ENCODE results near the gene USP19. TPM values are rescaled to one million over a fixed set of nuclear protein-coding genes. Genes with fewer than 3 reads are reported as not detected.

USP19 gene
- total RNA-seq, 1 donor from 2014 or later = 58.5 TPM

DNA sequence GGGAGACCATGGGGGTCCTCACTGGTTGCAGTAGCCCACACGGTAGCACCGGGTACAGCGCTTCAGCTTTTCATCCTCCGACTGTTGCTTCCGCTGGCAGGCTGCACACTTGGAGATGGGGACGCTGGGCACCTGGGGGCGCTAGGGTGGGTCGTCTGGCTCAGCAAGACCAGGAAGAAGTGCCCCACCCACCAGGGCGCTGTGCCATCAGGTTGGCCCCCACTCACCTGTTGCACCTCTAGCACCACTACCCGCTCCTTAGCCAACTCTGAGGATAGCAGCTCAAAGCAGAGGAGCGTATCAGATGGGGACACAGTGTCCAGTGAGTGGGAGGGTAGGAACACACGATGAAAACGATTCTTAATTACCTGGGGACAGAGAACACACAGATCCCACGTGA lies 8.4 kb downstream of the USP19 start:
- intact Hi-C loops (cut with DNase I) = no loop called here
- no peak for DNase-seq (ENCODE audit: low spot score)

GRCh38 chr3:49111347-49111746 lies 9.3 kb downstream of the USP19 start:
- intact Hi-C loops (cut with DNase I) = no loop called here
- no peak for DNase-seq (ENCODE audit: low spot score)

GRCh38 chr3:49110780-49111179 lies 9.8 kb downstream of the USP19 start:
- intact Hi-C loops (cut with DNase I) = no loop called here
- DNase-seq (ENCODE audit: low spot score) = no peak

DNA sequence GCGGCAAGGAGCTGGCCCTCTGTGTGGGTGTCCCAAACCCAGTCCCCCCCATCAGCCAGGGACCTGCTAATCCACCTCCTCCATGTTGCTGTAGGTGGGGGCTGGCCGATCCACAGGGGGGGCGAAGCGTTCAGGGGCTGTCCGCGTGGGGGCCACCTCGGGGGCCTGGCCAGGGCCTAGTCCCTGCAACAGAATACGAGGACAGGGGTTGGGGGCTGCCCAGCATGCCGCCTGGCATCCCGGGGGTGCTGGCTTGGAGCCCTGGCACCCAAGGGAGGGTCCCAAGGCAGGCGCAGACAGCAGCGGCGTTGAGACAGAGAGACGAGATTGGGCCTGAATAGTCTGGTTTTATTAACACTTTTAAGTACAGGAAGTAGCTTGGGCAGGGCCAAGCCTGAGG lies 12.3 kb downstream of the USP19 start:
- intact Hi-C loops (cut with DNase I) = no loop called here
- no peak for DNase-seq (ENCODE audit: low spot score)

- intact Hi-C loops (cut with DNase I) = loop anchor here (2.0 kb wide), 2 partner anchors 16 to 28 kb away; partner anchors contain the start of genes LAMB2 and USP19
- peak; percentile 96 for DNase-seq (ENCODE audit: low spot score)
Observed at GRCh38 chr3:49104427-49105291, 16.0 kb downstream of the USP19 start, which contains the start of gene QARS1. Gene QARS1, minus strand, starts transcription at chr3:49104757. Its CDS starts 24 bp downstream, at chr3:49104733.

- intact Hi-C loops (cut with DNase I) = loop anchor here (2.0 kb wide), 2 partner anchors 17 to 29 kb away; partner anchors contain the start of genes LAMB2 and USP19
- DNase-seq (ENCODE audit: low spot score) = no peak
Observed at GRCh38 chr3:49104052-49104426, 16.6 kb downstream of the USP19 start.

- intact Hi-C loops (cut with DNase I) = no loop called here
- DNase-seq (ENCODE audit: low spot score) = no peak
Observed at GRCh38 chr3:49100046-49100615, 20.5 kb downstream of the USP19 start.

DNA sequence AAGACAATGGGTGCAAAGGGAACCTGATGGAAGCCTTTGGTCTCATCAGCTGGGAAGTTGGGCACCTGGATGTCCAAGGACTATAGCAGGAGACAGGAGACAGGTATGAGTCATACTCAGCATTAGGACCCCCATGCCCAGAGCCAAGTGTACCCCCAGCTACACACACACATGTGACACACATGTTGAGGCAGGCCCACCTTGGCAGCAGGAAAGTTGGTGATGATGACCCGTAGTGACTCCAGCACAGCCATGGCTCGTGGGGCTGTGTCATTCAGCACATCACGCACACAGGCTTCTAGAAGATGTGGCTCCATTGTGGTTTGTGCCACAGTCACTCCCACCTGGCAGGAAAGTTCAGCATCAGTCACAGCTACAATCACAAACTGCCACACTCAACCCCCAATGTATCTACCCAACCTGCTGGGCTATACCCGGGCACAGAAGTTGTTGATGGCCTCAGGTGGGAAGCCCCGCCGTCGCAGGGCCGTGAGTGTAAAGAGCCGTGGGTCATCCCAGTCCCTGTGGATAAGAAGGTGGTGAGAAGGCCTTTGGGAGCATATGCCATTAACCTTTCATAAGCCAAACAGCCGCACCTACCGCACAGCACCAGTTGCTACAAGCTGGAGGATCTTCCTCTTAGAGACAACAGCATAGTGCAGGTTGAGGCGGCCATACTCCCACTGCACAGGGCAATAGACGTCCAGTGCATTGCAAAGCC lies 21.6 kb downstream of the USP19 start:
- intact Hi-C loops (cut with DNase I) = no loop called here
- no peak for DNase-seq (ENCODE audit: low spot score)

GRCh38 chr3:49098429-49098828 lies 22.2 kb downstream of the USP19 start:
- intact Hi-C loops (cut with DNase I) = no loop called here

GRCh38 chr3:49093853-49094767 lies 26.5 kb downstream of the USP19 start, which contains the start of gene QRICH1:
Gene QRICH1, minus strand, starts transcription at chr3:49094071. Its CDS starts 17,054 bp downstream, at chr3:49077017.
- intact Hi-C loops (cut with DNase I) = loop anchor here (1.0 to 5.0 kb wide), 4 partner anchors 39 to 107 kb away; partner anchors contain the start of genes IMPDH2, KLHDC8B and LAMB2
- peak; percentile 98 for DNase-seq (ENCODE audit: low spot score)

More at GRCh38 chr3:49098429-49098828, 22.2 kb downstream of the USP19 start:
- no peak for DNase-seq (ENCODE audit: low spot score)

DNA sequence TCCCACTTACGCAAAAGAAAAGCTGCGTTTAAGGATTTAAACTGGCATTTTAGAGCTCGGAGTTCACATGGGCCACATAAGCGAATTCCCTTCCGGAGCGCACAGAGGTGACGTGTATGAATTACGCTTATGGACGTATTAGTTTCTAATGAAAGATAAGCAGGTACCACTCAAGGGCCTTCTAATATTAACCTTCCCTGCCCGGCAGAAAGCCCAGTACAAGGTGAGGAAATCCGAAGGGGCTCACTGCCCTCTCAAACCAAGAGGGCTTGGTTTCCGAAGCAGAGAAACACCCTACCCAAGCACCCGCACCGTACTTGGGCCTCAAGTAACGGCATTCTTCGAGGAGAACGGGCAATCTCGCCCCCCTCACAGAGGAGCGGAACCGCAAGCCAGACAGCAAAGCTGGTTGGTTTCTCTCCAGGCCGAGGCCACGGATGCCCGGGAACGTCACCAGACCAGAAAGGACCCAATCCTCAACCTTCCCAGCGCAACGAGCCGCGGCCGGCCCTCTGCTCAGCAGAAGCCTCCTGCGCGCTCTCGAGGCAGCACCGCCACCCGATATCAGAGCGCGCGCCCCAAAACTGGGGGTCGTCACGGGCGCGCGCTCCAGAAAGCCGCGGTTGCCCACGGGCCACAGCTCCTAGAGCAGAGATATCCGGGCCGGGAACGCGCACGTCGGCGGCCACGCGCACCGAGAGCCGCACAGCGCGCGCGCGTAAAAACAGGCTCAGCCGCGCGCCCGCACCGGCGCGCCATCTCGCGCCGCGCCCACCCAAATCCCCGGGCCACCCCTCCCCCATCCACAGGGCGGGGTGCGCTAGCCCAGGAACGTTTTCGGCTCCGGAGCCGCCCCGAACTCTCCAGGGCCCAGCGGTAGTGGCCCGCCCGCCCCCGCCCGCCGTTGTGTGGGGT lies 27.4 kb downstream of the USP19 start:
- peak; percentile 82 for DNase-seq (ENCODE audit: low spot score)
- intact Hi-C loops (cut with DNase I) = loop anchor here (5.0 kb wide), 2 partner anchors 66 to 106 kb away; partner anchors contain the start of gene IMPDH2

- DNase-seq (ENCODE audit: low spot score) = no peak
- intact Hi-C loops (cut with DNase I) = no loop called here
Observed at GRCh38 chr3:49081429-49081828, 39.2 kb downstream of the USP19 start.

GRCh38 chr3:49079270-49079669 lies 41.4 kb downstream of the USP19 start:
- intact Hi-C loops (cut with DNase I) = no loop called here
- no peak for DNase-seq (ENCODE audit: low spot score)

DNA sequence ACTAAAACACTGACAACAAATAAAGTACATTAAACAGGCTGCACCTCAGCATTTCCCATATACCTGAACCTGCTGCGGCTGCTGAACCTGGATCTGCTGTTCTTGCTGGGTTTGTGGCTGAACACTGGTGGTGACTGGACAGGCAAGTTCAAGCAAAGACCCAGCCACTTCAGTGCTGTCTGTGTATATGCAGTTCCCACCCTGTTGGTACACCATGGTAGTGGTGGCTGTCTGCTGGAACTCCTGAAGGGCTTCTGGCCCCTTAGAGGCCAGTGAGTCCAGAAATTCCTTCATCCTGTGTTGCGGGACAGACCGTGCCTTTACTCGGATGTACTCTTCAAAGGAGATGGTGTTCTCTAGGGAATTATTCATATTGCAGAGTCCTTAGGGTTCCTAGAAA lies 44.0 kb downstream of the USP19 start:
- intact Hi-C loops (cut with DNase I) = no loop called here

DNA sequence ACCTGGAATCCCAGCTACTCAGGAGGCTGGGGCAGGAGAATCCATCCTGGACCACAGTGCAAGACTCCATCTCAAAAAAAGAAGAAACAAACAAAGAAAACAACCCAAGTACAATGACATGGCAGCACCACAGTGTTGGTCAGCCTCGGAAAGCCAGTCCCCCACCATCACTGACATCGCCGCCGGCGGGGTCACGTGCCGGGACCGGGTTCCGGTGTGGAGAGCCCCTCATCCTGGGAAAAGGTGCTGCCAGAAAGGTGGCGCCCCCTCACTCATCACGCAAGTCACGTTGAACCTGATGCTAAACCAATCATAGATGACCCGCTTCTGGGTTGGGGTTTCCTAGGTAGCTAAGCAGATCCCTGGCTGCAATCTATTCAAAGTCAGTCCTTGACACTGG lies 44.5 kb downstream of the USP19 start:
- no peak for DNase-seq (ENCODE audit: low spot score)
- intact Hi-C loops (cut with DNase I) = no loop called here

More for the DNA sequence above, 44.0 kb downstream of the USP19 start:
- no peak for DNase-seq (ENCODE audit: low spot score)
